Kidney (tissue), 14 donors: ENCODE measurements around the gene LHX5. TPM values are rescaled to one million over a fixed set of nuclear protein-coding genes. Genes with fewer than 3 reads are reported as not detected.

ENCODE experiments used
- DNase-seq, 5 donors: peaks; one replicate each; pipeline ENCODE4 v3.0.0-alpha.2; 2013 to 2020
- FAIRE-seq: peaks from 2 replicates; lab custom pipeline; 2012; peaks lifted over from hg19 to GRCh38; lab: Jason Lieb, UNC
- H3K27ac ChIP-seq, 2 donors: one replicate each; pipeline ENCODE4 v1.7.0; 2013; ENCODE audit warnings: low read depth in 2 of 2, low read length in 2 of 2, inconsistent platforms in 1 of 2
- H3K27me3 ChIP-seq: one replicate; pipeline ENCODE4 v1.7.1; 2013; ENCODE audit warnings: low read length, inconsistent platforms; ENCODE audit not compliant: control insufficient read depth, insufficient read depth
- H3K36me3 ChIP-seq, 3 donors: one replicate each; pipeline versions ENCODE4 v1.7.0 to v1.7.1; 2013; ENCODE audit warnings: low read length in 3 of 3, control low read depth in 1 of 3, inconsistent platforms in 1 of 3; ENCODE audit not compliant: insufficient read depth in 3 of 3, control insufficient read depth in 2 of 3
- H3K4me1 ChIP-seq, 3 donors: one replicate each; pipeline versions ENCODE4 v1.7.0 to v1.7.1; 2013; ENCODE audit warnings: low read length in 3 of 3, inconsistent platforms in 1 of 3, low read depth in 1 of 3; ENCODE audit not compliant: control insufficient read depth in 2 of 3, insufficient read depth in 2 of 3
- H3K4me3 ChIP-seq, 3 donors: one replicate each; pipeline versions ENCODE4 v1.7.0 to v1.8.1; 2013; ENCODE audit warnings: low read length in 3 of 3, control low read depth in 1 of 3, inconsistent platforms in 1 of 3
- H3K9ac ChIP-seq, 3 donors: one replicate each; pipeline versions ENCODE4 v1.7.0 to v1.7.1; 2013; ENCODE audit warnings: low read length in 3 of 3, control low read depth in 1 of 3, inconsistent platforms in 1 of 3
- H3K9me3 ChIP-seq, 3 donors: one replicate each; pipeline versions ENCODE4 v1.7.0 to v1.7.1; 2013; ENCODE audit warnings: low read length in 3 of 3, control low read depth in 1 of 3, inconsistent platforms in 1 of 3; ENCODE audit not compliant: control insufficient read depth in 2 of 3, insufficient read depth in 1 of 3
- intact Hi-C: fragments of 100-400 bp; cut with DNase I; formaldehyde crosslinking; loops from one replicate; pipeline ENCODE4 v1.11.1; 2022
- polyA plus RNA-seq: library from polyadenylated mRNA; stranded (reverse); fragments of 350-450 nt; fragmentation: Illumina TruSeq; extraction: RNeasy Lipid Tissue Mini Kit (QIAGEN cat#74804); gene quantifications from one replicate; pipeline ENCODE4 v1.2.3, GENCODE V29; 2014; ENCODE audit warnings: low read depth, low replicate concordance; ENCODE audit not compliant: insufficient read depth
- total RNA-seq: library from RNA; stranded (reverse); fragmentation: NEBNext Ultra II Directional; extraction: Animal tissue kit (Norgen Biotek cat#: 25700); gene quantifications from one replicate; pipeline ENCODE4 v1.2.1, GENCODE V29; 2021
- TF ChIP-seq, protein P1 (sequence below): IDR thresholded peaks from 3 replicates; pipeline ENCODE4 v1.5.1; 2012; ENCODE audit warnings: mild to moderate bottlenecking, moderate library complexity, borderline replicate concordance; ENCODE audit not compliant: insufficient read depth; ENCODE audit errors: extremely low read depth
- donor health status: control.
- donor health status: control.
- donor health status: control.
- donor health status: control.
- donor health status: control.
- donor health status: DM: yes; HTN: yes; CAD: no.
- donor health status: Normal renal cell carcinoma (clear cell type).

Gene LHX5
- total and polyA plus RNA-seq, 2 donors from 2014 or later: not detected

DNA sequence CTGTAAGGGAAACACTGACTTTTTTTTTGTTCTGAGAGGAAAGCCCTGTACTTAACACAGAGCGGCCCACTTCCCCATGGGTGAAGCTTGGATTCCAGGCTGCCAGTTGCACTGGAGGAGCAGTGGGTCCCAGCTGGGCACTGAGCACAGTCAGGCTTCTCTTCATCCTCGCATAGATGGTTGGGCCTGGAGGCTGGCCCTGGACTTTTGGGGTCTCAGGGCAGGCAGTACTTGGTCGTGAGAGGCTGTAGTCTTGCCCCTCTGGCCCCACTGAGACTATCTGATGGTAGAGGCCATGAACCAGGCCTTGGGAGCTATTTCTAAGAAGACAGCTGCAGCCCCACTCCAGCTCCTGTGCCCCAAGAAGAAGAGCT lies 6.2 kb upstream of the LHX5 start:
- Histone ChIP-seq H3K9ac (no peak overlapping the region), H3K36me3 (no peaks in the 10 kb centered on the region), H3K9me3 (no peaks in the 10 kb centered on the region), H3K27ac (no peak overlapping the region), H3K4me3 (no peak overlapping the region), H3K4me1 (no peaks in the 10 kb centered on the region), H3K27me3 (peaks cover 61% of the 10 kb centered on the region)
- DNase-seq: no peak
- TF ChIP-seq, protein P1, sequence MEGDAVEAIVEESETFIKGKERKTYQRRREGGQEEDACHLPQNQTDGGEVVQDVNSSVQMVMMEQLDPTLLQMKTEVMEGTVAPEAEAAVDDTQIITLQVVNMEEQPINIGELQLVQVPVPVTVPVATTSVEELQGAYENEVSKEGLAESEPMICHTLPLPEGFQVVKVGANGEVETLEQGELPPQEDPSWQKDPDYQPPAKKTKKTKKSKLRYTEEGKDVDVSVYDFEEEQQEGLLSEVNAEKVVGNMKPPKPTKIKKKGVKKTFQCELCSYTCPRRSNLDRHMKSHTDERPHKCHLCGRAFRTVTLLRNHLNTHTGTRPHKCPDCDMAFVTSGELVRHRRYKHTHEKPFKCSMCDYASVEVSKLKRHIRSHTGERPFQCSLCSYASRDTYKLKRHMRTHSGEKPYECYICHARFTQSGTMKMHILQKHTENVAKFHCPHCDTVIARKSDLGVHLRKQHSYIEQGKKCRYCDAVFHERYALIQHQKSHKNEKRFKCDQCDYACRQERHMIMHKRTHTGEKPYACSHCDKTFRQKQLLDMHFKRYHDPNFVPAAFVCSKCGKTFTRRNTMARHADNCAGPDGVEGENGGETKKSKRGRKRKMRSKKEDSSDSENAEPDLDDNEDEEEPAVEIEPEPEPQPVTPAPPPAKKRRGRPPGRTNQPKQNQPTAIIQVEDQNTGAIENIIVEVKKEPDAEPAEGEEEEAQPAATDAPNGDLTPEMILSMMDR: no peak
- intact Hi-C loops: no loop called here
- FAIRE-seq: no peak

DNA sequence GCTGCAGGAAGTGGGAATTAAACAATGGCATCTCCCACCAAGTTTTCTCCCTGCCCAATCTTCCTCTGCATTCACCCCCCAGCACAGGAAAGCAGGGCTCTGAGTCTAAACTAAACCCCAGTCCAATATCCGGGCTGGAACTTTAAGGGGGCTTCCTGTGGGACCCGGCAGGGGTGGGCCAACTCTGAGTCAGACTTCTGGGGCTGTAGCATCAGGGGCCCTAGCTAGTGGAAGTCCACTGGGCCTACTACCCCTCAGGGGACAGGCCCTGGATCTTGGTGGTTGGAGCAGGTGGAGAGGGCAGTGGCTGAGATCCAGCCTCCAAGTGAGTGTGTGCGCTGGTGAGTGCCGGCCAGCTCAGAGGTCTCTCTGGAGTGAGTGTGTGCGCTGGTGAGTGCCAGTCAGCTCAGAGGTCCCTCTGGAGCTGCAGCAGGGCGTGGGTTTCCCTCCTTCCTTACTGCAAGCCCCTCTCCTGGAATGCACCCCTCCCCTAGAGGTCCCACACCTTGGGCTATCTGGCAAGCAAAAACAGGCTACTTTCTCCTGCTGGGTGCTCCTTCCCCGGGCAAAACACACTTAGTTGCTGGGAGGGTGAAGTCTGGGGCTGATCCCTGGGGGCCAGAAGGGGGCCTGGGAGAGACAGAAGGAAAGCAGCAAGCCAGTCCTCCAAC lies 5.6 kb upstream of the LHX5 start:
- Histone ChIP-seq H3K4me3 (no peak overlapping the region), H3K9me3 (no peaks in the 10 kb centered on the region), H3K9ac (no peak overlapping the region), H3K4me1 (no peaks in the 10 kb centered on the region), H3K27me3 (peaks cover 65% of the 10 kb centered on the region), H3K36me3 (no peaks in the 10 kb centered on the region), H3K27ac (no peak overlapping the region)
- FAIRE-seq: no peak
- TF ChIP-seq, protein P1: no peak
- intact Hi-C loops: no loop called here
- DNase-seq: no peak

DNA sequence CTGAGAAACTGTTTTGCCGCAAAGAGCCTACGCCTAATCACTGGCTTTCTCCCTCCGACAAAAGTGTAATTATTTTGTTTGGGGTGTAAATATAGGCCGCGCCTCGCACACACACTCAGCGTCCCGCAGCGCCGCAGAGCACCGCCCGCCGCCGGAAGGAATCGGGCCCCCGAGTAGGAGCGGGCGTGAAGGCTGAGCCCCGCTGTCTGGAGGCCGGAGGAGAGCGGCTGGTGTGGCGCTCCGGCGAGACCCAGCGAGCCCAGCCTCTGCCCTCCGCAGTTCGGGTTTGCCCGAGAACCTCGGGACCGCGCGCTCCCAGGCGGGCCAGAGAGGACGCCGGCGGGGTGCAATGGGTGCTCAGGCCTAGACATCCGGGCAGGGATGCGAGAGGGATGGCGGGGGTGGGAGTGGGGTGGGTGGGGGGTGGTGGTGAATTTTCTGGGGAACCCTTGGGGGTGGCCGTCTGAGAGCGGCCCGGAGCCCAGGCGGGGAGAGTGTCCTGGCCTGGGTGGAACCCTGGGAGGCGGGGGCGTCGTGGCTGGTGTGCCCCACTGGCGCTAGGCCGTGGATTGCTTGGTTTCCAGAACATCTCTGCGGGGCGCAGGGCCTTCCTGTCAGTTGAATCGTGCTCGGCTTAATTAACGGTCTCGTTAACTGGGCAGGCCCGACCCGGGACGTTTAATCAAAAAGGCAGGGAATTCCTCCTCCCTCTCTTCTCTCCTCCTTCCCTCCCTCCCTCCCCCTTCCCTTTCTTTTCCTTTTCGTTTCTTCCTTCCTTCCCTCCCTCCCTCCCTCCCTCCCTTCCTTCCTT lies 4.7 kb upstream of the LHX5 start:
- Histone ChIP-seq H3K9me3 (no peaks in the 10 kb centered on the region), H3K36me3 (no peaks in the 10 kb centered on the region), H3K4me1 (no peaks in the 10 kb centered on the region), H3K9ac (no peak overlapping the region), H3K27ac (no peak overlapping the region), H3K27me3 (peaks cover 68% of the 10 kb centered on the region), H3K4me3 (no peak overlapping the region)
- DNase-seq (no peak), FAIRE-seq (no peak)
- intact Hi-C loops: no loop called here
- TF ChIP-seq, protein P1: no peak
